Urinary bladder (tissue), 4 donors: ENCODE data around the gene CASZ1. TPM values are rescaled to one million over a fixed set of nuclear protein-coding genes. Genes with fewer than 3 reads are reported as not detected.

Source experiments
- DNase-seq: peaks from one replicate; pipeline ENCODE4 v3.0.0-alpha.2; 2015; ENCODE audit errors: extremely low spot score
- H3K27ac ChIP-seq: one replicate; pipeline ENCODE4 v1.5.1; 2013; ENCODE audit warnings: low read depth, mild to moderate bottlenecking, moderate library complexity
- H3K36me3 ChIP-seq: one replicate; pipeline ENCODE4 v1.6.1; 2013; ENCODE audit warnings: mild to moderate bottlenecking, moderate library complexity; ENCODE audit not compliant: insufficient read depth
- H3K4me1 ChIP-seq: one replicate; pipeline ENCODE4 v1.6.1; 2013; ENCODE audit warnings: mild to moderate bottlenecking, moderate library complexity; ENCODE audit not compliant: insufficient read depth
- H3K4me3 ChIP-seq: one replicate; pipeline ENCODE4 v1.5.1; 2013; ENCODE audit warnings: low read depth, low read length
- WGBS: extraction: QIAGEN DNeasy Blood & Tissue Kit; methylation state at CpG from one replicate; pipeline ENCODE4 v1.1.7; 2013; 5-methylcytosine and 5-hydroxymethylcytosine counted together
- polyA plus RNA-seq: library from polyadenylated mRNA; stranded (reverse); fragments of 200-250 nt; gene quantifications from one replicate; pipeline ENCODE4 v1.2.3, GENCODE V29; 2013
- total RNA-seq: library from RNA; depleted of rRNA; stranded (reverse); fragments of >200 nt; gene quantifications from one replicate; pipeline ENCODE4 v1.2.3, GENCODE V29; 2014
- donor health status: healthy with polysubstance abuse.
- donor health status: healthy.

Gene CASZ1
- total and polyA plus RNA-seq, 2 donors: 10.6 to 19.4 TPM

GRCh38 chr1:10794724-10795275 is 1.6 kb downstream of the CASZ1 start:
- Histone ChIP-seq H3K36me3 (no peaks in the 10 kb centered on the region), H3K27ac (no peak overlapping the region), H3K4me1 (peaks cover 2% of the 10 kb centered on the region), H3K4me3 (peak overlapping the region; percentile 71)
- under 1% methylated on average over 58 of the region's 58 CpGs for WGBS
- DNase-seq: no peak

- peak overlapping the region; percentile 71 for H3K4me3 ChIP-seq
- DNase-seq: no peak
- 5% methylated on average over 9 of the region's 9 CpGs for WGBS
- no peaks in the 10 kb centered on the region for H3K36me3 ChIP-seq
- peaks cover 2% of the 10 kb centered on the region for H3K4me1 ChIP-seq
- no peak overlapping the region for H3K27ac ChIP-seq
These were observed 3.3 kb downstream of the CASZ1 start for GRCh38 chr1:10793129-10793651.

DNA sequence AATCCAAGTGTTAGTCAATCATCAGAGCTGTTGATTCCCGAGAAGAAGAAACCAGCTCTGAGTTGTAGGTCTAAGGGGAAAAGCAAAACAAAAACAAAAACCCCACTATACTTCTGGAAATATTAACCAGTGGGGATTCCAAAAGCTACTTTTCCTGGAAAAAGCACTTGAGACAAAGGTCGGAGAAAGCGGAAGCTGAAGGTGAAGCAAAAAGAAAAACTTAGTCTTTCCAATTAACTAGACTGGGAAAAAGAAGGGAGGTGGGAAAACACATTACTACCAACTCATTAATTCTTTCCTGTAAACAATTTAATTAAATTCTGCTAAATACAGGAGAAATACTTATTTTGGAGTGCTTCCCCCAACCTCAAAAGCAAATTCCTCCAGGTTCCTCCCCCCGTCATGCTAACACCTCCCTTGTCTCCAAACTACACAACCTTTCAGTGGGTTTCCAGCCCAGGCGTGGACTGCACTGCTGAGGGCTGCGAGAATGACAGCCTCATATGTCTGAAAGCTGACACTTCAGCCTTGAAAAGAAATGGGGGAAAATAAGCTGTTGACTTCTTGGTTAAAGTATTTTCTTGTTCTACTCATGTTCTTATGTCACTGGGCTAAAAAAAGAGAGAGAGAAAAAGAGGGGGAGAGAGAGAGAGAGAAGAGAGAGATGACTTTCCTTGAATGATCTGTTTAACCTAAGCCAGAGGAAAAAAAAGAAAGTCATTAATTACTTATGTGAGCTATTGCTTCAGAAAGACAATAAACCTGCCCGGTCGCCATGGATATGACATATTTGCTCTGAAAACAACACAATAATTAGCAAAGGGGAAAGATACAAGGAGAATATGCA is 5.1 kb downstream of the CASZ1 start:
- WGBS: 58% methylated on average over 8 of the region's 8 CpGs
- no peaks in the 10 kb centered on the region for H3K36me3 ChIP-seq
- no peak overlapping the region for H3K4me3 ChIP-seq
- no peak overlapping the region for H3K27ac ChIP-seq
- H3K4me1 ChIP-seq: no peaks in the 10 kb centered on the region
- DNase-seq: no peak

DNA sequence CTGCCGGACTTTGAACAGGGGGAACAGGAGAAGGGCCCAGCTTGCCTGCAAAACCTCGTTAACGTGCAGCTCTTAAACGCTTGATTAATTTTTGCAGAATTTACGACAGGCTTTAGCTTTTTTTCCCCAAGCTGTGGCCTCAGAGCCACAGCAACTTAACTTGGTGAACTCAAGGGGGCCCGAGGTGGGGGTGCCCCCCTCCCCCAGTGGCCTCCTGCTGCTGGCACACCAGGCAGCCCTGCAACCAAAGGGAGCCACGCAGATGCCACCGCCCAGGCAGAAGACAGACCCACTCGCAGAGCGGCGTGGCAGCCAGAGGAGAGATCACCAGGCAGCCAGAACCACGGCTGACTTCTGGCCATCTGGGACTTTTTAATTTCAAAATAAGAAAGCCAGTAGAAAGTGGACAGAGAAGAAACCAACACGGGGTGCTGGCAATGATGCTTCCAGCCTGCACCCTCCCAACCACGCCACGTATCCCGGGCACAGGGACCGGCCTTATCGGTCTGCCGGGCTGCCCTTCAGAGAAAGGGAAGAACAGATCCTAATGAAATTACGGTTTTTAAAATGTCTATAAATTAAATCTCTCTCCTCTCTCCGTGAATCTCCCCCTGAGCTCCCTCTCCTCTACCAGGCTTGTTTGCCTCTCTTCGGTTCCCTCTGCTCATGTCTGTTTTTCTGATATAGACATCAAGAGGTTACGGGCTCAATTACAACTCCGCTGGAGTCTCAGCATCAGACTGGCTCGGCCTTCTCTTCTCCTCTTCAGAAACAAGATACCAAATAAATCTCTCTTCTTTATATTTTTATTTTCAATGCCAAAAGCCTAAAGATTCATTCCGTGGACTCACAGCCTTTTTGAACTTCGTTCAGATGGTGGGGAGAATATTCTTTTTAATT is 6.4 kb downstream of the CASZ1 start:
- no peaks in the 10 kb centered on the region for H3K4me1 ChIP-seq
- H3K36me3 ChIP-seq: no peaks in the 10 kb centered on the region
- WGBS: 78% methylated on average over 27 of the region's 27 CpGs
- H3K27ac ChIP-seq: no peak overlapping the region
- DNase-seq: no peak
- no peak overlapping the region for H3K4me3 ChIP-seq

DNA sequence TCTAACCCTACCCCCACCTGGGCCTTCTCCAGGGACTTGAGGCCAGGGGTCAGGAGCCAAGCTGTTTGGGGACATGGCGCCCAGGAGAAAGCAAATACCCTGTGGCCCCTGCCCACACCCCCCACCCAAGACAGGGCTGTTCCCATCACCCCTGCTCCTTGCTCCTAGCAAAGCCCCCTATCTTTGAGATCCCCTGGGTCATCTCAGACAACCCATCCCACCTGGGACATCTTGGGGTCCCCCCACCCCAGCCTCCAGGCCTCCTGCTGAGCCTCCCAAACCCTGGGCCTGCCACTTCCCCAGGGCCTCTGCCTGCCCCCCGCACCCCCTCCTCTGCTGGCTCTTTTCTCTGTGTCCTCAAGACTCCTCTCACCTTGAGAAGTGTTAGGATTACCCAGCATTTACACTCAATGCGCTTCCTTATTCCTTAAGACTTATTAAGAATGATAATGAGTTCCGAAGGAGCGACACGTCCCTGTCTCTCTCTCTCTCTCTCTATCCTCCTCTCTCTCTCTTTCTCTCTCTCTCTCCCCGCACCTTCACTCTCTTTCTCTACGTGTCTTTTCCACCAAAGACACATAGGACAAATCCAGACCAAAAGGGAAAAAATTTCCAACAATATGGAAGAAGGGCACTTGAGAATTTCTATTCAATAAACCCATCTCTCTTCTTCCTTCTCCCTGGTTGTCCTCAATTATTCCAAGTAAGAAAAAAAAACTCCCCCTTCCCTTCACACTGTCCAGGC is 7.2 kb downstream of the CASZ1 start:
- Histone ChIP-seq H3K4me3 (no peak overlapping the region), H3K36me3 (no peaks in the 10 kb centered on the region), H3K27ac (no peak overlapping the region), H3K4me1 (no peaks in the 10 kb centered on the region)
- no peak for DNase-seq
- WGBS: 77% methylated on average over 8 of the region's 8 CpGs

DNA sequence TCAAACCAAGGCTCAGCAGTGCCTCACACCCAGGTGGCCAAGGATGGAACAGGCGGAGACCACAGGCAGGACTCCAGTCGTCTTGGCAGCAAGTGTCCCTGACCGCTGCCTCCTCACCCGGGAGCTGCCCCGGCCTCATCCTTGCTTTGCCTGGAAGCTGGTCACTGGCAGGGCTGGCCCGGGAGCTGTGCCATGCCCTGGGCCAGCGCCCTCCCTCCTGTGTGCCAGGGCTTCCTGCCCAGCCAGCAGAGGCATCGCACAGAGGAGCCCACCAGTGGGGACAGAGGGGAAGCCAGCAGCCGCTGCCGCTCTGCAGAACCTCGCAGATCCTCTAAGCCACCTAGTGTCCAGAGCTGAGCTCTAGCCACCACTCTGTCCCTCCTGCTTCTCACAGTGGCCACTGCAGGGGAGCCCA is 7.8 kb downstream of the CASZ1 start:
- no peak for DNase-seq
- Histone ChIP-seq H3K4me1 (no peaks in the 10 kb centered on the region), H3K27ac (no peak overlapping the region), H3K36me3 (no peaks in the 10 kb centered on the region), H3K4me3 (no peak overlapping the region)
- 42% methylated on average over 11 of the region's 11 CpGs for WGBS

DNA sequence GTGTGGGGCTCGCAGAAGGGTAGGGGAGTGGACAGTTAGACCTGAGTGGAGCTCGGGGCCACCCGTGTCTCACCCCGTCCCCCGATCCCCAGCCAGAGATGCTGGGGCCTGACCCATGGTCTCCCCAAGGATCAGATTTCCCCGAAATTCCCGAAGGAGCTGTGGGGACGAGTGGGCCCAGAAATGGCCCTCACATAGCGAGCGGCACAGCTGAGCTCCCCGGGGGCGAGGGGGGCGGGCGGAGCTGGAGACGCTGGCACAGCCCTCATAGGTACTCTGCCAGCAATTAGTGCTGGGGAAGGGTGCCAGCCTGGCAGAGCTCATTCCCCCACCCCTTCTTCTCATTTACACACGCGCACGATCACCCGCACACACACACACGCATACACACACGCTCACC is 9.2 kb downstream of the CASZ1 start:
- Histone ChIP-seq H3K4me1 (no peaks in the 10 kb centered on the region), H3K36me3 (no peaks in the 10 kb centered on the region), H3K4me3 (no peak overlapping the region), H3K27ac (no peak overlapping the region)
- no peak for DNase-seq
- WGBS: 90% methylated on average over 21 of the region's 21 CpGs

DNA sequence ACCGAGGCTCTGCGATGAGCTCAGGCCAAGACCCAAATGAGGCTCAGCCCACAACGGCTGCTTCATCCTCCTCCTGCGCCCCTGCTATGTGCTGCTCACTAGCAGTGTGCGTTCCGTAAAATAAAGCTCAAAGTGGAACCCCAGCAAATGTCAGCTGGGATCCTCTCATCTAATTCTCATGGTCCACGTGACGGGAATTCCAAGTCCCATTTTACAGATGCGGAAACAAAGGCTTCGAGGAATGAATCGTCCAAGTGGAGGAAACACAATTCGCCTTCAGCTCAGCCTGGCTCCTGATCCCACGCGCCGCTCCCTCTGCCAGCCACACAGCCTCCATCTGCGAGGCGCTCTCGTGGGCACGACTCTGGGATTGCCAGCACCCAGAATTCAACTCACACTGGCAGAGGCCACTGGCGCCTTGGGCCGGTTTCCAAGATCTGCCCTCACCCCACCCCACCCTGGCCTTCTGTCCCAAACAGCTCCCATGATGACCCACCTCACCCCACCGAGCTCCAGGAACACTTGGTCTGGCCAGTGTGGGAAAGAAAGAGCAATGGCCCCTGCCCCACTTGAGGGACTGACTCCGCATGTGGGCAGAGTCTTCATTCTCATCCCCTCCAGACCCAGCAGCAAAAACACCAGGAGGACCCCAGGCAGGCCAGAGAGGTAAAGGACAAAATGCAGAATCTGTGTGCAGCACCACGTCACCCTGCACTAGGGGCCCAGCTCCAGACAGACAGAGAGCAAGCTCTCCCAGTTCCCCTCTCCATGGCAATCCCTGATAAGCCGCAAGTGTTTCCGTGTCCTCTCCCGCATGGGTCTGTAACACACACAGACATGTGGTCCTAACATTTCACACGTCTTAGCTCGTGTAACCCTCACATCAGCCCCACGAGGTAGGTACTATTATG is 10.5 kb downstream of the CASZ1 start:
- 89% methylated on average over 30 of the region's 30 CpGs for WGBS
- Histone ChIP-seq H3K36me3 (no peaks in the 10 kb centered on the region), H3K4me1 (no peaks in the 10 kb centered on the region), H3K27ac (no peak overlapping the region), H3K4me3 (no peak overlapping the region)
- DNase-seq: no peak

DNA sequence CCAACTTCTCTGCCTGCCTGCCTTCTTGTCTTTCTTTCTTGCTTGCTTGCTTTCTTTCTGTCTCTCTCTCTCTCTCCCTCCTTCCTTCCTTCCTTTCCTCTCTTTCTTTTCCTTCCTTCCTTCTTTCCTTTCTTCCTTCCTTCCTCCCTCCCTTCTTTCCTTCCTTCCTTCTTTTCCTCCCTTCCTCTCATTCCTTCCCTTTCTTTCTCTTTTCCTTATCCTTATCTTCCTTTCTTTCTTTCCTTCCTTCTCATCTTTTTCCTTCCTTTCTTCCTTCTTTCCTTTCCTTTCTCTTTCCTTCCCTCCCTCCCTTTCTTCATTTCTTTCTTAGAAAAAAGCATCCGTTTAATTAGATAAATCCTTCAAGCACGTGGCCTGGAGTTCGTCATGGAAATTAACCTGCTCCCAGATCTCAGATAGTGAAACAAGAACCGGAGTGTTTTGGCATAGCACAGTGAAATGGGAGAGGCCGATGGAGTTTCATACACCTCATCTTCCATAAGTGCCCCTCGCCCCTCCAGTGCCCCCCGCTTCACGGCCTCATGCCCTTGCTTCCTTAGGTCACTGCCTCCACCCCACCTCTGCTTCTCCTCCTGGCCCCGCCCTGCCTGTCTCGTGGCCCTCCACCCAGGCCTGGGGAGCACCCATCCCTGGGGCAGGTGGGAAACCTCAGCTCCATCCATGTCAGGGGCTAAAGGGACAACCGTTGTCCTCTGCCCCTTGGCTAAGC is 11.3 kb downstream of the CASZ1 start:
- no peaks in the 10 kb centered on the region for H3K36me3 ChIP-seq
- no peak for DNase-seq
- WGBS: 63% methylated on average over 11 of the region's 11 CpGs
- no peaks in the 10 kb centered on the region for H3K4me1 ChIP-seq
- H3K4me3 ChIP-seq: no peak overlapping the region
- no peak overlapping the region for H3K27ac ChIP-seq

DNA sequence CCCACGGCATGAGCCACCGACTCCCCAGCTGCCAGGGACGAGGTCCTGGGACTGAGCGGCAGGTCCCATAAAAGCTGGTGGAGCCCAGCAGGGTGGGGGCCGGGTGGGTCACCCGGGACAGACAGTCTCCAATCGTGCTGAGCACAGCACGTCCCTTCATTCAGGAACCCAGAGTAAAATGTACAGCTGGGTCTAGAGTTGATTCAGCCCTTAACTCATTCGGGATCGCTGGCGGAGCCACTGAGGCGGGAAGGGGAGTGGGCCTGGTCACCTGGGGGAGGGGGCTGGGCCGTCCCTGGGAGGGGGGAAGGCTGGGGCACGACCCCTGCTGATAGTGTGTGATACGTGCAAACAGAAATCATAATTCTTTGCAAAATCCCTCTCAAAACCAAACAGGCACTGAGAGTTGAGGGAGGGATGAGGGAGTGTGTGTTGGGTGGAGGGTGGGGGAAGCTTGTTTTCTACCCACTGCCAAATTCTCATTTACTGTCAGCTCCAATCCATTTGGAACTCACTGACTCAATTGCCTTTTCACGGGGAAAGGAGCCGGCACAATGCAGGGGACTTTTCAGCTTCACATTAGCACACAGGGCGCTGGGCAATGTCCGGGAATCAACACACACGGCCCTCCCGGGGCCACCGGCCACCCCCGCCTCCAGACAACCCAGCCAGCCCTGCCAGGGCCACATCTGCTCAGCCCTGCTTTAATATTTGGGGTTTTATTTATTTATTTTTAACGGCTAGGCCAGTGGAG is 13.8 kb downstream of the CASZ1 start:
- no peak overlapping the region for H3K27ac ChIP-seq
- H3K36me3 ChIP-seq: no peaks in the 10 kb centered on the region
- H3K4me1 ChIP-seq: no peaks in the 10 kb centered on the region
- 70% methylated on average over 24 of the region's 24 CpGs for WGBS
- DNase-seq: no peak
- no peak overlapping the region for H3K4me3 ChIP-seq

GRCh38 chr1:10781137-10781536 is 15.3 kb downstream of the CASZ1 start:
- no peaks in the 10 kb centered on the region for H3K4me1 ChIP-seq
- no peak overlapping the region for H3K4me3 ChIP-seq
- WGBS: 87% methylated on average over 8 of the region's 8 CpGs

More at GRCh38 chr1:10781137-10781536, 15.3 kb downstream of the CASZ1 start:
- no peak overlapping the region for H3K27ac ChIP-seq
- no peak for DNase-seq
- no peaks in the 10 kb centered on the region for H3K36me3 ChIP-seq
